GM10847 (cell line): ENCODE results near the gene ID1.

Experiments used
- POLR2A ChIP-seq: IDR thresholded peaks from 2 replicates; pipeline ENCODE4 v1.6.1; 2011; ENCODE audit not compliant: insufficient read length; ENCODE audit errors: extremely low read depth

The ID1 gene

GRCh38 chr20:31607640-31608250 is 2.7 kb downstream of the ID1 start:
- TF ChIP-seq POLR2A, result no peak

GRCh38 chr20:31608251-31608945 is 3.3 kb downstream of the ID1 start:
- TF ChIP-seq POLR2A, result no peak

- TF ChIP-seq POLR2A, result no peak
These were observed 10.3 kb downstream of the ID1 start for GRCh38 chr20:31615416-31615815.

DNA sequence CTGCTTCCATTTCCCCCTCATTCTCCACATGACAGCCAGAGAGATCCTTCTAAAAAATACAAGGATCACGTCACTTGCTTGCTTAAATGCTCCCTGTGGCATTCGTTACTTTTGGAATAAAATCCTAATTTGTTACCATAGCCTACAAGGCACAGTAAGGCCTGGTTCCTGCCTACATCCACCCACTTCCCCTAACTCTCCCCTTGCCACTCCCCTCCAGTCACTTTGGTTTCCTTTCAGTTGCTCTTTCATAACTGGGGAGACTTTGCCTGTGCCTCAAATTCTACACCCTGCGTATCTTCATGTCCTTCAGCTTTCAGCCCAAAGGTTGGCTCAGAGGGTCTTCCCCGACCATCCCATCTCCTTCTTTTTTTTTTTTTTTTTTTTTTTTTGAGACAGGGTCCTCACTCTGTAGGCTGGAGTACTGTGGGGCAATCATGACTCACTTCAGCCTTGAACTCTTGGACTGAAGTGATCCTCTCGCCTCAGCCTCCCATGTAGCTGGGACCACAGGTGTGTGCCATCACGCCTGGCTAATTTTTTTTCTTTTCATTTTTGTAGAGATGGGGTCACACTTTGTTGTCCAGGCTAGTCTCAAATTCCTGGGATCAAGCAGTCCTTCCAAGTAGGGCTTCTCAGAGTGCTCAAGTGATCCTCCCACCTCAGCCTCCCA is 12.5 kb downstream of the ID1 start:
- TF ChIP-seq POLR2A, result no peak

- no peak for TF ChIP-seq POLR2A
These were observed 15.2 kb downstream of the ID1 start for GRCh38 chr20:31620246-31620645.

- TF ChIP-seq POLR2A, result no peak
These were observed 25.2 kb downstream of the ID1 start for GRCh38 chr20:31630187-31630790.

DNA sequence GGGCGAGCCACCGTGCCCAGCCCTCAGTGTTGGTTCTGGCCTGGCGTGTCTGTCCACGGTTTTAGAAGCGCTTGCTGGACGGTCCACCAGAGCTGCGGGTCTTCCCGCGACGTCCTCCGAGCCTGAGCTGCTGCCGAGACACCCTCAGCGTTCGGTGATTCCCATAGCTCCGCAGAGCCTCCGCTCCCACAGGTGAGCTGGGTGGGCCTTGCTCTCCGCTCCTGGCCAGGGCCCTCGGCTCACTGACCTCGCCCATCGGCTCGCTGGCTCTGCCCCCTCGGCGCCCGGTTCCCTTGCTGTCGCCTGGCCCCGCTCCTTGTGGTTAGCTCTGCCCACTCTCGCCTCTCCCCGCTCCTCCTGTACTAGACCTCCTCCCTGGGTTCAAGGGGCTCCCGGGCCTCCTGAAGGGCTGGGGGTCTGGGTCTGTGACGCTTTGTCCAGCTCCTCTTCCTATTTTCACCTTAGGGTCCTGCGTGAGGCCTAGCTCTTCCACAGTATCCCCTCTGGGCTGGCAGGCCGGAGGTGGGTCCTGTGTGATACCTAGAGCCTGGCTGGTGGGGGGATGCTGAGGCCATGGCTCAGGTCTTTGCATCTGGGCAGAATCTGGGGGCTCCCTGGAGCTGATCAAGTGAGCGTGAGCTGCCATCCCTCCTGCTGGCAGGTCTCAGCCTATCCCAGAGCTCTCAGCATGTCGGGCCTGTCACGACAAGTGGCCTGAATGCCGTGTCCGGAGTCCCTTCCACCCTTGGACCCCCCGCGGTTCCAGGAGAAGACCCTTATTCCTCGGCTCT is 27.7 kb downstream of the ID1 start:
- no peak for TF ChIP-seq POLR2A

DNA sequence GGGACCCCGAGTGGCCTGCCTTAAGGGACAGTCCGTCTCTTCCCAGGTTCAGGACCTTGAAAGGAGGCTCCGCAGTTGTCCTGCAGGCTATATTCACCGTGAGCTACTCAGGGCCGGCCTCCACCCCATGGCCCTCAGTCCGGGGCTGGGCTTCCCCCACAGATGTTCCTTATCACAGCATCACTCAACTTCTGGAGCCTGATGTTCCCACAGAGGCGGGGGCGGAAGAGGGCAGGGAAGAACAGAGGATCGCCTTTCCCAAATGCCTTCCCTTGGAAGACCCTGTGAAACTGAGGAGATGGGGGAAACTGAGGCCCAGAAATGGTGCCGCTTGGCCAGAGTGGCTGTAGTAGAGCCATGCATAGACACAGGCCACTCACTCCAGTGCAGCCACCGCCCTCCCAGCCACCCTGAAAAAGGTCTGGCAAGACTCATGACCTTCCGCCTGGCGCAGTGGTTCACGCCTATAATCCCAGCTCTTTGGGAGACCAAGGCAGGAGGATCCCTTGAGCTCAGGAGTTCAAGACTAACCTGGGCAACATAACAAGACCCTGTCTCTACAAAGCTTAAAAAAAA is 28.3 kb downstream of the ID1 start:
- TF ChIP-seq POLR2A, result no peak

DNA sequence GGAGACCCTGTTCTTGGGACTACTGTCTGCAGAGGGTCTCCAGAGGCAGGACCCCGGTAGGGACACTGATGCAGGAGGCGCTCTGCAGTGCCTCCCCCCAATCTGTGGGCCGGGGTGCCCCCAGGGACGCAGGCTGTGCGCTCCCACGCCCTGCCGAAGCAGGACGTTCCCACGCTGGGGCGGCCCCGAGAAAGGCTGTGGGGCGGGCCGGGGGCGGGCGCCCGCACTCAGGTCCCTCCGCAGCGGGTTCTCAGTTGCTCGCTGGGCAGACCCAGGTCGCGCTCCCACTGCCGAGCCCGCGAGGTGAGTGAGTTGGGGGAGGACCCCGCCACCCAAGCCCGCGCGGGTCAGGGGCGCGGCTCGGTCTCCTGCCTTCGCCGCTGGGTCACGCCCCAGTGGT is 32.6 kb downstream of the ID1 start, which contains the start of gene COX4I2:
COX4I2 (plus strand) TSS at position 253 of the 400 bp plus-strand sequence. CDS start 1,106 bp downstream, outside the sequence.
- no peak for TF ChIP-seq POLR2A

GRCh38 chr20:31638317-31638716 is 33.2 kb downstream of the ID1 start:
- no peak for TF ChIP-seq POLR2A

DNA sequence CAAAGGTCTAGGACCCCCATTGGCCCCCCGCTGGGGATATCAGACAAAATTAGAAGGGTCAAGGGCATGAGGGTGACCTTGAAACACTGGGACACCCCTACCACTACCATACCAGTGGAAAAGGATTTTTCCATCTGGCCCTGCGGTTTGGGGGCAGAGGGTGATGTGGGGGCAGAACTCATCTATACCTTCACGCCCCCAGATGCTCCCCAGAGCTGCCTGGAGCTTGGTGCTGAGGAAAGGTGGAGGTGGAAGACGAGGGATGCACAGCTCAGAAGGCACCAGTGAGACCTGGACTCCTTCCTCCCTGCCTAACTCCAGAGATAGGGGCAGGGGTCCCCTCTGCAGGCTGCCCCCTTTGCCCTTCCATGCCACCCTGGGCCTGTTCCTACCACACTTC is 33.7 kb downstream of the ID1 start:
- no peak for TF ChIP-seq POLR2A

DNA sequence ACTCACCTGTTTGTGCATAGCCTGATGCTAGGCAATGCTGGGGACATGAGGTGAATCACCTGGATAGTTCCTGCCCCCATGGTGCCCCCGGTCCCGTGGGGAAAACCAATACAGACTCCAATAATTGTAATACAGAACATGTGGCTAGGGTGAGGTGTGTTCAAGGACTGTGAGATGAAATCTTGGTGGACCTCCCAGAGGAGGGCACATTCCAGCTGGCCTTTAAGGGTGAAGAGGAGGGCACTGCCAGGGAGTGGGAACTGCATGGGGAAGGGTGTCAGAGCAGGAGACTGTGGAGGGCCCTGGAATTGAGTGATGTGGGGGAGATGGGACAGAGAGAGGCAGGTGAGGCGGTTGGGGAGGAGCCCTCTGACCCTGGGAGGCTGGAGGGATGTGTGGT is 35.2 kb downstream of the ID1 start:
- no peak for TF ChIP-seq POLR2A

DNA sequence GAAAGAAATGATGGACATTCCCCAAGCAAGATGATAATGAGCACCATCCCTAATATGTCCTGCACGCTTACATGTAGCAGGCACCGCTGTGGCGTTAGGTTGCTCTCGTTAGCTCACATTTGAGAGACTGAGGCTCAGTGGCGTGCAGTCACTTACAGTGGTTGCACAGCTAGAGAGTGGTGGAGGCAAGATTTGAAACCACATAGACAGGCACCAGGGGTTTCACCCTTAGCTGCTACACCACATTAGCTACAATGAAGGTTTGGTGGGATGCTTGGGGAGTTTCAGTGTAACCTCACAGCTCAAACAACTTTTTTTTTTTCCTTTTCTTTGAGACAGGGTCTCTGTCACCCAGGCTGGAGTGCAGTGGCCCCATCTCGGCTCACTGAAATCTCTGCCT is 36.3 kb downstream of the ID1 start:
- no peak for TF ChIP-seq POLR2A

DNA sequence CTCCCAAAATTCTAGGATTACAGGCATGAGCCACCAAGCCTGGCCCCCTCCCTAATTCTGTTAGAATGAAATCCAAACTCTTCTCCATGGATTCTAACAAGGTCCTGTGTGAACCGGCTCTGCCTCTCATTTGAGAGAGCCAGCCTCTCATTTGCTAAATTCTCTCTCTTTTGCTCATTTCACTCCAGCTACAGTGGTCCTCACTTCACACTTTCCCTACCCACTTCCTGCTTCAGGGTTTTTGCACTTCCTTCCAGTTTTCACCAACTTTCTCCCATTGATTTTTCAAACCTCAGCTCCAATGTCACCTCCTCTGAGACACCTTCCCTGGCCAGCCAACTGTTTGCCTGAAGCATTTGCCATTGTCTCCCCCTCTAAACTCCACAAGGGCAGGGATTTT is 37.7 kb downstream of the ID1 start:
- no peak for TF ChIP-seq POLR2A

- no peak for TF ChIP-seq POLR2A
These were observed 38.4 kb downstream of the ID1 start for GRCh38 chr20:31643522-31643921.
